GM12875 (cell line): ENCODE measurements around the gene TIMM8B.
"Not testable (repeated sequence)": the region's sequence is repeated elsewhere in the genome, so short reads cannot be mapped to it uniquely, and the experiment has no call there.

Experiments used
- H3K4me3 ChIP-seq: one replicate; pipeline ENCODE4 v1.5.1; 2011; ENCODE audit warnings: low read depth, low read length, control low read depth
- CTCF ChIP-seq: IDR thresholded peaks from 2 replicates; pipeline ENCODE4 v1.5.1; 2011; ENCODE audit warnings: low read depth, mild to moderate bottlenecking, control low read depth, inconsistent platforms, low read length, moderate library complexity, borderline replicate concordance; ENCODE audit not compliant: insufficient read depth

The TIMM8B gene

GRCh38 chr11:112049777-112050176 lies 36.8 kb downstream of the TIMM8B start:
- no peak for TF ChIP-seq CTCF
- H3K4me3 ChIP-seq: no peak overlapping the region

GRCh38 chr11:112048256-112048655 lies 38.3 kb downstream of the TIMM8B start:
- H3K4me3 ChIP-seq: not testable (repeated sequence)

GRCh38 chr11:112046647-112047046 lies 39.9 kb downstream of the TIMM8B start:
- H3K4me3 ChIP-seq: not testable (repeated sequence)

- H3K4me3 ChIP-seq: no peak overlapping the region
- no peak for TF ChIP-seq CTCF
These were observed 41.6 kb downstream of the TIMM8B start for GRCh38 chr11:112044961-112045360.

- no peak overlapping the region for H3K4me3 ChIP-seq
- TF ChIP-seq CTCF: no peak
These were observed 43.6 kb downstream of the TIMM8B start for GRCh38 chr11:112042961-112043304.

- H3K4me3 ChIP-seq: no peak overlapping the region
- TF ChIP-seq CTCF: no peak
These were observed 44.2 kb downstream of the TIMM8B start for GRCh38 chr11:112042161-112042960.

GRCh38 chr11:112037527-112037926 lies 49.0 kb downstream of the TIMM8B start:
- H3K4me3 ChIP-seq: no peak overlapping the region
- TF ChIP-seq CTCF: no peak
